Activated T-helper 1 cell treated with Interleukin-2 at 50 U/mL for 16 hours (primary cell): Measurements from ENCODE around the gene OR52N1.

ENCODE experiments used
- DNase-seq: peaks from one replicate; pipeline ENCODE4 v3.0.0-alpha.2; 2020; ENCODE audit warnings: low read depth

Gene OR52N1

DNA sequence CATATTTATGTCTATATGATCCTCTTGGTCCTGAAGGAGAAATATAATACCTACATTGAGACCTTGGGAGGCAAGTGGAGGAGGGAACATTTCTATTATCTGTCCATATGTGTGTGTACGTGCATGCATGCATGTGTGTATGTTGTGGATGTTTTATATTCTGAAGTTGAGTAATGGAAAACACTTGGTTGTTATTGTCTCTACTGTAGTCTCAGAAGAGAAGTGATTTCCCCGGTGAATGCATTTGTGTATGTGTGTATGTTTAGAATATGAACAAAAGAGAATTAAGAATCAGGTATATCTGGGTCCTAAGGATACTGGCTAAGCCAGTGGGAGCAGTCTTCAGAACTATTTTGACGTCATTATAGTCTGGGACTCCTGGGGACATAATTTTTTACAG lies at the start of gene OR52N1:
Gene OR52N1, minus strand, starts transcription at position 101 of the 400 bp plus-strand sequence. CDS start 2,449 bp downstream, outside the sequence.
- DNase-seq: no peak

DNA sequence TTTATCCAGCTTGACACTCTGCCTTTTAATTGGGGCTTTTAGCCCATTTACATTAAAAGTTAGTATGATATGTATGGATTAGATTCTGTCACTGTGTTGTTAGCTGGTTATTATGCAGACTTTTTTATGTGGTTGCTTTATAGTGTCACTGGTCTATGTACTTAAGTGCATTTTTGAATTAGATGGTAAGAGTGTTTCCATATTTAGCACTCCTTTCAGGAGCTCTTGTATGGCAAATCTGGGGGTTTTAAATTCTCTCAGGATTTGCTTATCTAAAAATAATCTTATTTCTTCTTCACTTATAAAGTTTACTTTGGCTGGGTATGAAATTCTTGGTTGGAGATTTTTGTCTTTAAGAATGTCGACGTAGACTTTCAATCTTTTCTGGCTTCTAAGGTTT lies 46.6 kb upstream of the OR52N1 start:
- DNase-seq: no peak

DNA sequence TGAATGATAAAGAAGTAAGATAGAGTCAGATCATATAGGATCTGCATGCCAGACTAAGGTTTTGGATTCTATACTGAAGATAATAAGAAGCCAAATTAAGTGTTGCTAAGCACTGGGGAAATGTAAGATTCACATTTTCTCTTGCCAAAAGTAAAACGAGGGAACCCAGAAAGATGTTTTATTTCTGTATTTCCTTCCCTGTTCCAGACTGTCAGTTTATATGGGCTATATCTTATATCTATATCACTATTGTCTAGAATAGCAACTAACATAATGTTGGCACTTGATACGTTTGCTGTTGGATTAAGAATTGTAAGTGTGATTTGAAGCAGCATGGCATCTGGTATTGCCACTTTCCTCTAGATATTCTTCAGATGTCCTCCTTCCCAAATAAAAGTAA lies 42.4 kb upstream of the OR52N1 start:
- no peak for DNase-seq

GRCh38 chr11:5831196-5831829 lies 40.2 kb upstream of the OR52N1 start:
- DNase-seq: no peak

DNA sequence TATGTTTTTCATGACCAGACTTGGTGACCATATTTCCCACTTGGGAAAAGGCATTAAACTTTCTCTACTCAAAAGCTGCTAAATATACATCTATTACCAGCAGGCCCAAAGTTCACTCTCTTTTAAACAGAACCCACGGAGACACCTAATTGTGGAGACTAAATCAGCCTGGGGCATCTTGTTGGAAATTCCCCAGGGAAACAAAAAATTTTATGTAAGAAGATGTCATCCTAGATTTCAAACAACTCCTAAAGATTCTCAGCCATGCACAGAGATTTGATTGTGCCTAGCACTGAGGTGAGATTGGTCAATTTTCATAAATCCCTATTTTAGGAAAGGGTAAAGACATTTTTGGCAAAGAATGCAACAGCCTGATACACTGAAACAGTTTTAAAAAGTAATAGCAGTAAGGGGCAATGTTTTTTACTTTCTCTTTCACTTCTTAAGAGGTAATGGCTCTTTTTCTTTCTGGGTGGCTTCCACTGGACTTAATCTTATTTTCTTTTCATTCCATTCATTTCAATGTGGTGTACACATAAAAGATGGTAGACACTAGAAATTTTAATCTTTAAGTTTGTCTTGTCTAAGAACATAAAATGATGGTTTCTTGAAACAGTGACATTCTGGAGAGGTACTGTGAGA lies 27.3 kb upstream of the OR52N1 start:
- DNase-seq: no peak

- no peak for DNase-seq
Observed at GRCh38 chr11:5815534-5815933, 24.5 kb upstream of the OR52N1 start.

- no peak for DNase-seq
Observed at GRCh38 chr11:5809905-5810795, 19.1 kb upstream of the OR52N1 start.

GRCh38 chr11:5809122-5809519 lies 18.1 kb upstream of the OR52N1 start:
- no peak for DNase-seq

DNA sequence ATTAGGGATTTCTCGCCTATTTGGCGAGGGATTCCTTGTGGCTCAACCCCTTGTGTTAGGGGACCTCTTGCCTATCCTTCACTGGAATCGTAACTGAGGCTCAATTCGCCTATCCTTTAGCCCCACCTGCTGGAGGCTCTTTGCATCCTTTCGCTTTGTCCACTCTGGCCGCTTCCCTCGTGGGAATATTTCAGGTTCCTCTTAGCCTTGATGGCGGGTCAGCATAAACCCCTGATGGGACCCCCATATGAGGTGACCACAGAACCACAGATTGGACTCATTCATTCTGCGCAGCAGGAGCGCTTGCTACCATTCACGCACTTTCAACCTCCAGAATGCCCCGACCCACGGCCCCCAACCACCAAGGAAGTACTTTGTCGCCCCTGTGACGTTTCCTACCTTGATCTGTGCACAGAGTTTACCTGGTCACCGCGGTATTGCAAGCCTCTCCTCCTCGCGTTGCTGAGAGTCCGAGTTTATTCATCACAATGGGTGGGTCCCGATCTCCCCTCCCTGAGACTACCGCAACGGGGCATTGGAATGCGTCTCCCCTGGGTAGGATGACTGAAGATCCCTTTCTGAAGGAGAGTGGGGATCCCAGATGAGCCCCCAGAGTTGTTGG lies 17.5 kb upstream of the OR52N1 start, which contains the start of gene OR52N2:
Gene OR52N2, plus strand, starts transcription at position 425 of the 622 bp plus-strand sequence. CDS start 11,412 bp downstream, outside the sequence.
- peak; percentile 41 for DNase-seq

DNA sequence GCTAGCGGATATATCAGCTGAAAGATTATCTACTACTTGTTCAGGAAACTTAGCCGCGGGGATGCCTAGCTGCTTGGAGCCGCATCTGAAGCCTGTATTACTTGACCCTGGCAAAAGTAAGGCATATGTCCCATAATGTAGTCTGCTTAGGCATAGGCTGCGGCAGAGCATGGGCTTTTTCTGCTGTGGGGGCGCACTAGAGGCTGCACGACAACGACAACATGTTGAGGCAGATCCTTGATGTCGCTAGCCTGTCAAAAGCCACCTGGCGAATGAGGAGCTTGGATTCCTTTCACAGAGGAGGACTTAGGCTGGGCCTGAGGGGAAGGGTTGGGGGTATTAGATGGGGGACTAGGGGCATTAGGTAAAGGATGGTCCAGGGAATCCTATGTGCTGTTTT lies 16.5 kb upstream of the OR52N1 start:
- no peak for DNase-seq

DNA sequence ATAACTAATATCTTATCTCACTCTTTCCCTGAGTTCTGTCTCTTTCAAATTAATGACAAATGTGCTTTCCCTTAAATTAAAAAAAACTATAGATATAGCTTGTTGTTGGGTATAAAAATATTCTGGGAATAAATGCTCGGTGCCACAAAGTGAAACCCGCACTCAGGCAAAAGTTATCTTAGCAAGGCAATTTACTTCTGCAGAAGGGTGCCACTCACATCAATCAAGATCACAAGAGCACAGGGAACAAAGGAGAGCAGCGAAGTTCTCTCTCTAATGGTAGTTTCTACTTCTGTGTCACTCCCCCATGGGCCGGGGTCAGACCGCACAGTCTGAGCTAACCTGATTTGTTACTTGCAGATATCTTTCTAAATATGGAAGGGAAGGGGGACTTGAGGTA lies 12.9 kb upstream of the OR52N1 start:
- DNase-seq: no peak

- DNase-seq: no peak
Observed at GRCh38 chr11:5796541-5796940, 5.5 kb upstream of the OR52N1 start.

DNA sequence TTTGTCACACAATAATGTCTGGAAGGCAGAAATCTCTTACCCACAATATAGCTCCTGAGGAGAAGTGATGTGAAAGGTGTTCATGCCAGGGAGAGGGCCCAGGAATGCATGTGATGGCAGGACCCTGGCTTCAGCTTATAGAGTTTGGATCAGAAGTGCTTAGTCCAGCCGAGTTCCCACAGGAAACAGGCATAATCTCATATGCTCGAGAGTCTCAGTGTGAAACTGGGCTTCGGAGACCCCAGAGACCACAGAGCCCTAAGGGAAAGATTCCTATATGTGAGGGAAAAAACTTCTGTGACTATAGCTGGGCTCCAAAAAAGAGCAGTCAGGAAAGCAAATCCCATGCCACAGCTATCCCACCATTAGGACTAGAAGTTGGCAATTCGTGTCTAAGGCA lies 7.8 kb downstream of the OR52N1 start, which contains the start of gene OR52N5:
Gene OR52N5, minus strand, starts transcription at position 101 of the 400 bp plus-strand sequence. CDS start 4,721 bp downstream, outside the sequence.
- DNase-seq: no peak

GRCh38 chr11:5767056-5767455 lies 24.0 kb downstream of the OR52N1 start:
- no peak for DNase-seq

DNA sequence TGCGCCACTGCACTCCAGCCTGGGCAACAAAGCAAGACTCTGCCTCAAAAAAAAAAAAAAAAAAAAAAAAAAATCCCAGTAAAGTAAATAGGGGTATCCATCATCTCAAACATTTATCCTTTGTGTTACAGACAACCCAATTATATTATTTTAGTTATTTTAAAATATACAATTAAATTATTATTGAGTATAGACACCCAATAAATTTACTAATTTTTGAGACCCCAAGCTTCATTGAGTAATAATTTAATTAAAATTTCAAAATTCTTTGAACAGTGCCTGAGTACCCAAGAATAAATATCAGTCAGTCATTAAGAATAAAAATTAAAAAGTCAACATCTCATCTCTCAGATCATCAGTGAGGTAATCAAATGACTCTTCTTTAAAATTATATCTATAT lies 37.1 kb downstream of the OR52N1 start, which contains the start of gene OR52N4:
Gene OR52N4, plus strand, starts transcription at position 301 of the 400 bp plus-strand sequence. CDS start 498 bp downstream, outside the sequence.
- DNase-seq: no peak

DNA sequence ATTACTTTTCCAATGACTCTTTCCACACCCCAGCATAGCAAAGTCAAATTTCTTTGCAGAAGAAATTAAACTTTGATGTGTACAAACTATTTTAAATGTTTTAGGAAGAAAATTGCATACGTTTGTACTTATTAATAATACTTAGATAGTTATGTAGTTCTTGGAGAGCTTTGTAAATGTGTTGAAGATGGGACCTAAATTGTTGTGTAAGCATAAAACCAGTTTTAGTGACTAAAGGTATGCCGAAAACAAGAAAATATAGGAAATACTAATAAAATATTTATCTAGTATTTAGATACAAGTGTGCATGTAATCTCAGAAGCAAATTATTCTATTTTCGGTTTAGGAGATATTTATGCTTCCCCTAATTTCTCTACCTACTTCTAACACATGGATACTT lies 41.2 kb downstream of the OR52N1 start:
- DNase-seq: no peak

- DNase-seq: no peak
Observed at GRCh38 chr11:5746614-5747013, 44.5 kb downstream of the OR52N1 start.

DNA sequence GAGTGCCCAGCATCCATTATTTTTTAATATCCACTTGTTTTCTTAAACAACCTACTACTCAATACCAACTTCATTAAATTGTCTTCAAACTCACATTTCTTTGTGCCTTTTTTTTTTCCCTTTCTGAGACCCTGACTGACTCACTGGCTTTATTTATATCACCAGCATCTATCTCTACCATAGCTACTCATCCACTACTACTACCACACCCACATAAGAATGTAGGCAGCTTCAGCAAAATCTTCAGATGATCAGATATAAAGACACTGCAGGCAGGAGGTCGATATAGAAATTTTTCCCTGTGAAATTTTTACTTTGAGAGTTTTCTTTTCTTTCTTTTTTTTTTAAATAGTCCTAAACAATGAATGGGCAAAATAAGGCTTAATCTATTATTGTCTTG lies 52.6 kb downstream of the OR52N1 start:
- DNase-seq: no peak

GRCh38 chr11:5737670-5738392 lies 53.2 kb downstream of the OR52N1 start:
- DNase-seq: no peak

- no peak for DNase-seq
Observed at GRCh38 chr11:5737091-5737490, 54.0 kb downstream of the OR52N1 start.
